Measurements from ENCODE around the gene EOLA1. TPM values are rescaled to one million over a fixed set of nuclear protein-coding genes. Genes with fewer than 3 reads are reported as not detected.

EOLA1 gene
- total and polyA plus RNA-seq, 2 of the 4 experiments (the other 2 are of a cell fraction), result 15.5 to 16.8 TPM

- Histone ChIP-seq H4K20me1 (ENCODE audit: insufficient read depth, low read length) (no peaks in the 10 kb centered on the region), H3K27me3 (ENCODE audit: control insufficient read depth, insufficient read depth, low read length) (no peaks in the 10 kb centered on the region), H2BK15ac (ENCODE audit: low read depth, low read length) (no peak overlapping the region), H3K23ac (ENCODE audit: low read depth, low read length) (no peak overlapping the region), H4K8ac (ENCODE audit: low read depth in 2 of 2, low read length in 2 of 2) (peak overlapping the region; percentile 4 to 90; a peak in 3 of 4 replicates), H3K9me3 (ENCODE audit: control insufficient read depth, insufficient read depth, low read length) (no peaks in the 10 kb centered on the region), H3K9ac (ENCODE audit: low read depth, low read length) (peak overlapping the region; percentile 81), H4K91ac (ENCODE audit: insufficient read depth, low read depth, low read length) (peak overlapping the region; percentile 65), H4K5ac (ENCODE audit: low read depth, low read length) (no peak overlapping the region; the same call in 1 of the 2 replicates), H3K9me1 (ENCODE audit: insufficient read depth, low read length) (0 out of 2 replicates have a peak, but pooled peaks cover 4% of the 10 kb centered on the region), H3K4me3 (ENCODE audit: insufficient read depth, low read depth, low read length) (peak overlapping the region; percentile 79), H2AK5ac (ENCODE audit: low read depth, low read length) (no peak overlapping the region), H2BK5ac (ENCODE audit: low read depth, low read length, poor library complexity, severe bottlenecking) (peak overlapping the region; percentile 93), H3K27ac (ENCODE audit: insufficient read depth, low read length) (peak overlapping the region; percentile 98), H2BK120ac (ENCODE audit: low read depth, low read length) (peak overlapping the region; percentile 55; the same call in 1 of the 2 replicates), H2AFZ (replicated peaks; ENCODE audit: low read length, poor library complexity) (peak overlapping the region; percentile 85), H3K56ac (ENCODE audit: extremely low read depth, insufficient read depth, low read length) (no peak overlapping the region), H3K4ac (ENCODE audit: low read depth, low read length) (peak overlapping the region; percentile 62; the same call in 1 of the 2 replicates), H3K14ac (replicated peaks; ENCODE audit: low read depth, low read length) (0 out of 2 replicates have a peak overlapping the region, but pooled peaks have one; percentile 42), H3K36me3 (ENCODE audit: control insufficient read depth, insufficient read depth, low read length) (no peaks in the 10 kb centered on the region; the same call in 1 of the 2 replicates), H3K4me2 (ENCODE audit: low read depth, low read length) (peak overlapping the region; percentile 83), H2BK20ac (ENCODE audit: low read depth, low read length) (no peak overlapping the region), H3K18ac (ENCODE audit: low read depth, low read length) (peak overlapping the region; percentile 90; the same call in 1 of the 2 replicates), H3K79me1 (ENCODE audit: low read depth in 1 of 2, low read length in 2 of 2) (peaks cover 5 to 6% of the 10 kb centered on the region in 2 experiments; a peak in 3 of 4 replicates), H3K4me1 (ENCODE audit: control insufficient read depth, insufficient read depth, low read length) (no peaks in the 10 kb centered on the region), H2AK9ac (replicated peaks; ENCODE audit: low read depth, low read length, poor library complexity) (peak overlapping the region; percentile 2)
- dilution Hi-C loops (cut with HindIII; ENCODE audit: low sequenced_read_pairs, unreplicated experiment), result no loop called here
- in situ Hi-C loops (cut with MboI; ENCODE audit: low sequenced_read_pairs), result no loop called here
- BruUV-seq (replicated peaks), result no TSS peak
- TF ChIP-seq MAFK (IDR thresholded peaks at IDR 0.05; ENCODE audit: low read depth, low read length) (no peak), ELK1 (IDR thresholded peaks at IDR 0.05; ENCODE audit: borderline replicate concordance, low read depth, low read length) (no peak), BHLHE40 (IDR thresholded peaks at IDR 0.05; ENCODE audit: low read depth, low read length) (no peak), MXI1 (IDR thresholded peaks at IDR 0.05; ENCODE audit: borderline replicate concordance, low read depth, low read length) (no peak), CTCF (conservative IDR thresholded peaks at IDR 0.05; ENCODE audit: low read depth, low read length) (no peak), RCOR1 (IDR thresholded peaks at IDR 0.05; ENCODE audit: insufficient replicate concordance, low read length) (no peak), NFE2L2 (IDR thresholded peaks at IDR 0.05; ENCODE audit: low read depth, low read length) (no peak), CEBPB (IDR thresholded peaks at IDR 0.05; ENCODE audit: low read depth, low read length) (no peak), MAZ (IDR thresholded peaks at IDR 0.05; ENCODE audit: borderline replicate concordance, low read depth, low read length) (no peak)
- ChIA-PET CTCF (no interaction called here), POLR2A (ENCODE audit: unreplicated experiment) (no interaction called here)
- WGBS, 2 experiments (ENCODE audit: extremely low coverage in 2 of 2, insufficient read length in 1 of 2), result 50% methylated on average over 2 of the region's 24 CpGs; no CpG with 5 or more reads in 1 of the 2 experiments
- intact Hi-C loops (cut with micrococcal nuclease), result no loop called here
- DNase-seq, result peak; percentile 84
- peak; percentile 67 for ATAC-seq (ENCODE audit: low read depth)
These were observed 636 bp upstream of the EOLA1 start for GRCh38 chrX:149540131-149540620.
